CD4-positive, alpha-beta T cell treated with Interleukin-21 for 1 hour (primary cell): Measurements from ENCODE around the gene YAE1.

Experiments
- DNase-seq: peaks from one replicate; pipeline ENCODE4 v3.0.0-alpha.2; 2020

The YAE1 gene

GRCh38 chr7:39609113-39609934 lies 43.1 kb downstream of the YAE1 start:
- no peak for DNase-seq

GRCh38 chr7:39609935-39610263 lies 43.7 kb downstream of the YAE1 start:
- no peak for DNase-seq

- no peak for DNase-seq
Measured at GRCh38 chr7:39613577-39613976, 47.4 kb downstream of the YAE1 start.

DNA sequence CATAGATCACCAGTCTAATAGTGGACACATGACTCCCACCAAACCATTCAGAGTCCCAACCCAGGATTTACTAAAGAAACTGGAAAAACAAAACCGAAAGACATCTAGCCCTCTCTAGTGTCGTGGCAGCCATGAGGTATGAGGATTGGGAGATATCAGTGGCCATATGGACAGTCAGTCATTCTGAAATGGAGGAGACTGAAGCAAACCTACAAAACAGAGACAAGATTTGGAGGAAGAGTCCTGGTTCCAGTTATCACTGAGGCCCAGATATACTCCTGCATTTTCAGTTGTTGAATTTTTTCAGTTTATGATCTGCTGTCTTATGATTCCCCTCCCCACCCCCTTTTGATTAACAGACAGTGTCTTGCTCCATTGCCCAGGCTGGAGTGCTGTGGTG lies 48.1 kb downstream of the YAE1 start:
- DNase-seq: no peak

DNA sequence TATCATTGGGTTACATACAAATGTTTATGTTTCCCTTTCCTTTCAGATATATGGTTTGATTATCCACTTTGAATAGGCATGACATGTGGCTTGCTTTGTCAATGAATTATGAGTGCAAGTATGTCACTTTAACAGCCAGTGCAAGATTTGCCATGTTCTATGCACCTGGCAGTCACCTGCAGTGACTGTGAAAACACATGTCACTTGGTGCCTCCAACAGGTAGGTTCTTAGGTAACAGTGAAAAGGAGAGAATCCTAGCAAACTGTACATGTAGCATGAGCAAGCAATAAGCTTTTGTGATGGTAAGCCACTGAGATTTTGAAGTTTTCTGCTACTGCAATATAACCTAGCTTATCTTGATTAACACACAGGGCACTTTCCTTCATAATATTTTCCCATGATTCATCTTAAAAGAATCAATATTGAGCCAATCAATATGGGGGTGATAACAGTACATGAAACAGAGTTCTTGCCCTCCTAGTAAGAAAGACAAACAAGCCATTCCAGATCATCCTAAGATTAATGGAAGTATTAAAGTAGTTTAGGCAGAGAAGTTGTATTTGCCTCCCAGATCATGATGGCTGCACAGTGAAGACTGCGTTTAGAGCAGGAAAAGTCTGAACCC lies 49.3 kb downstream of the YAE1 start:
- no peak for DNase-seq

- DNase-seq: no peak
Measured at GRCh38 chr7:39616138-39616537, 49.9 kb downstream of the YAE1 start.

DNA sequence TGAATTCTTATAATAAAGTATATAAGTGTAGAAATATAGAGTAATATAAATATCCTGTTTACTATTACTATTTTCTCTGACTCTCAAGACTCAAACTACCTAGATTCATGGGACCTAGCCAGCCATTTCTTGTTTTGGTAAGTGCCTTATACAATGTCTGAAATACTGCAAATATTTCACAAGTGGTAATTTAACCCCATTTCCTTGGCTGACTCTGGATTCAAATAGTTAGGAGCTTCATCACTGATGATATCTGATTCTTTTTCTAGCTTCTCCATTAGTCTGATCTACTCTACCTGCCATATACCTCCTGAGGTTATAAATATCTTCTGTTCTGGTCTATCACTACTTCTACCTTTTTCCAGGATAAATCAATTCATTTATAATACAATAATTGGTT lies 50.8 kb downstream of the YAE1 start:
- no peak for DNase-seq

- DNase-seq: no peak
Measured at GRCh38 chr7:39618868-39619267, 52.7 kb downstream of the YAE1 start.

GRCh38 chr7:39620486-39620885 lies 54.3 kb downstream of the YAE1 start:
- DNase-seq: no peak

DNA sequence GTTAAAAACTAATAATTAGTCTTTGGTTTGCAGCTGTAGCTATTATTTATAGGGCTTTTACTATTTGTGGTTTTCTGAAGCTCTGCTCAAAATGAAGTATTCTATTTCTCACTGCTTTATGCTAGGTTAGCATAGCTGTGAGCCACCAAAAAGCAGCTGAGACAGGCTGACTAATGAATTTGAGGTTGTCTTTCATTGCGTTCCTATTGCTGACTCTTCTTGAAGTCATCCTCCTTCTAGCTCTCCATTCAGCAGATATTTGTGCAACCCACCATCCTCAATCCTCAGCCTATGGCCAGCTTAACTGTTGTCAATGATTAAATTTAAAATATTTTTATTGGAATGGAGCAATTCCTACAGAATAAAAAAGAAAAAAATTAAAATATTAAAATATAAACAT lies 55.1 kb downstream of the YAE1 start:
- DNase-seq: no peak

- no peak for DNase-seq
Measured at GRCh38 chr7:39621784-39622411, 55.7 kb downstream of the YAE1 start.
